GM21526 (cell line): ENCODE results near the gene NOTCH1.
A peak's percentile ranks its signal among the peaks of the same experiment; 100 is the strongest.

Experiments used
- ATAC-seq: cut with Tn5 transposase; IDR thresholded peaks from one replicate; pipeline ENCODE4 v1.9.1; 2021; ENCODE audit warnings: moderate library complexity; ENCODE audit not compliant: unreplicated experiment, low FRiP score

Gene NOTCH1

DNA sequence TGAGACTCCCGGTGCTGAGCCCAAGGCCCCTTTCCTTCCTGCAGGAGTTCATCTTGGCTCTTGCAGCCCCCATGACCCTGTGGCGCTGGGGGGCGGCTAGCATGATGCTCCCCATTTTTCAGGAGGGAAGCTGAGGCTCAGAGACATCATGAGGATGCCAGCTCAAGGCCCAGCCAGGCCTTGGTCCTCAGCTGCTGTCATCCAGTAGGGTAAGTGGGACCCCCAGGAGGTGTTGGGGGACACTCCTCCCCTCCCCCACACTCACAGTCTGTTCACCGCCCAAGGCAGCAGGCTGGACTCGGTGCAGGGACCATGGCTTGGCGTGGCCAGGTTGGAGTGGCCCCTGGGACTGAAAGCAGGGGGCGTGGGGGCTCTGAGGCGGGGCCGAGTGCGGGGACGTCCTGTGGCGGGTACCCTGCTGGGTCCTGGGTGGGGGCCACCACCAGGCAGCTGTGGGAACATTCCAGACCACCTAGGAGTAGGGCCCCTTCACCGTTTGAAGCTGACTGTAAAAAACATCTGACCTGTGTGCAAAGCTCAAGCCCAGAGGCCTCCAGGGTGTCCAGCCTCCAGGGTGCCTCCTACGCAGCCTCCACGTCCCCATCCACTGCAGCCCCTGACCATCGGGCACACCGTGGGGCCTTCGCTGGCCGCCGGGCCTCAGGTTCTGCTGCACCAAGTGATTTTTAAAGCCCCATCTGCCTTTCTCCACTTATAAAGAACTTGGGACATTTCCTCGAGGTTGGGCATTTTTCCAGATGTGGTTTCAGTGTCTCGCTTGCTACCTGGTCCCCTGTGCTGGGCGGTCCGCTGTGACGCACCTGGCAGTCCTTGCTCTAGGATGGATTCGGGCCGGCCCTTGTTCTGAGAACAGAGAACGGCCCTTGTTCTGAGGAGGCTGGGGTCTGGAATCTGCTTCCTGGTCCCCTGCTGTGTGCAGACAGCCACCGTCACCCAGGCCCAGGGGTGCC is 3.4 kb upstream of the NOTCH1 start:
- ATAC-seq, result no peak

DNA sequence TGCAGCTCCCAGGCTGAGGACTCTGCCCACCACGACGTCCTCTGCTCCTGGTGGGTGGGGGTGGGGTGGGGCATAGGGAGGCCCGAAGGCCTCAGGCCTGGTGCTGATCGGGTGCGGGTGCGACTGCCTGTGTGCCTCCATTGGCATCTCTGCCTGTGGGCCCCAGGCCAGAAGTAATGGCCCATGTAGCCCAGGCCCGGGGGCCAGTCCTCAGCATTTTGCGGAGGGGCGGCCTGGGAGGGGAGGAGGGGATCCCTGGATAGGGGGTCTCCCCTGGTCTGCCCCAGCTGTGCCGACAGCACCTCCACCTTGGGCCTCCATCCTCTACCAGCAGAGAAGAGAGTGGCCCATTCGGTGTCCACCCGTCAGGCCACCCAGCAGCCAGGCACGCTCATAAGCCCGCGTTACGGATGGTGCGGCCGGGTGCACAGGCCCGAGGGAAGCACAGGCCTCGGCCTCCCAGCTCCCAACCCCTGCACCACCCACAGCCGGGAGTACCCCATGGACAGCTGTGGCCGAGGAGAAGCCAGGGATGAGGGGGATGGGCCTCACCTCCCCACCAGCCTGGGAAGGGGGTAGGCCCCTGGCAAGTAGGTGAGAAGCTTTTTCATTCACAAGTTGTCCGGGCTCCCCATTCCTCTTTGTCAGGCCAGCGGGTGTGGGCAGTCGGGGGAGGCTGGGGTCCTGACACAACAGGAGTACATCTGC is 1.8 kb upstream of the NOTCH1 start:
- ATAC-seq, result no peak

DNA sequence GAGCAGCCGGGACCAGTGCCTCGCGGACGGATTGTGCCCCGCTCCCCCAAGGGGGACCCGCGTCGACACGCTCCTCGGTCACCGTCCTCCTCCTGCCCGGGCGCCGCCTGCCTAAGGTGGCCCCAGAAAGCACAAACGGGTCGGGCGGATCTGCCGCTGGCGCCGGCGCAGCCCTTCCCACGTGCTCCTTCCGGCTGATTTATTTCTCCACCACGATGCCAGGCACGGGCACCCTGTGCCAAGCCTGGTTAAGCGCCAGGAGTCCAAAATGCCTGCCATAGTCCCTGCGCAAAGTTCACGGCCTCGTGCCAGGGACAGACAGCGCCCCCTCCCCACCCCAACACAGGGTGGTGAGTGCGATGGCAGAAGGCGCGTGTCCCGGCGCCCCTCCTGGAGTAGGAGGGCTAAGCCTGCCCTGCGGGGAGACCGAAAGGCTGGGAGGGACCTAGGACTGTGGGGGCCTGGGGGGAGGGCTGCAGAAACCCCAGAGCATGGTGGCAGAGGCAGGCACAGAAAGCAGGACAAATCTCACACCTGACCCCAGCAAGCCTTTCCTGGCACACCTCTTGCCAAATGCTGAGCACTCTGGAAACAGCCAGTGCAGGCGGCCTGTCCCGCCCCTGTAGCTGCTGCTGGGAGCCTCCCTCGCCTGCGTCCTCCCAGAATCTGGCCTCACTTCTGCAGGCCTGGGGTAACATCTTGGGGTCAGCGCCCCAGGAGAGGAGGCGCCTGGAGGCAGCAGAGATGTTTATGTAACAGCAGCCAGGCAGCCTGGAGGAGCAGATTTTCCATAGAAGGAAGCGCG is 1.1 kb upstream of the NOTCH1 start:
- peak; percentile 8 for ATAC-seq

- no peak for ATAC-seq
Observed at GRCh38 chr9:136545692-136545964, 220 bp downstream of the NOTCH1 start.

DNA sequence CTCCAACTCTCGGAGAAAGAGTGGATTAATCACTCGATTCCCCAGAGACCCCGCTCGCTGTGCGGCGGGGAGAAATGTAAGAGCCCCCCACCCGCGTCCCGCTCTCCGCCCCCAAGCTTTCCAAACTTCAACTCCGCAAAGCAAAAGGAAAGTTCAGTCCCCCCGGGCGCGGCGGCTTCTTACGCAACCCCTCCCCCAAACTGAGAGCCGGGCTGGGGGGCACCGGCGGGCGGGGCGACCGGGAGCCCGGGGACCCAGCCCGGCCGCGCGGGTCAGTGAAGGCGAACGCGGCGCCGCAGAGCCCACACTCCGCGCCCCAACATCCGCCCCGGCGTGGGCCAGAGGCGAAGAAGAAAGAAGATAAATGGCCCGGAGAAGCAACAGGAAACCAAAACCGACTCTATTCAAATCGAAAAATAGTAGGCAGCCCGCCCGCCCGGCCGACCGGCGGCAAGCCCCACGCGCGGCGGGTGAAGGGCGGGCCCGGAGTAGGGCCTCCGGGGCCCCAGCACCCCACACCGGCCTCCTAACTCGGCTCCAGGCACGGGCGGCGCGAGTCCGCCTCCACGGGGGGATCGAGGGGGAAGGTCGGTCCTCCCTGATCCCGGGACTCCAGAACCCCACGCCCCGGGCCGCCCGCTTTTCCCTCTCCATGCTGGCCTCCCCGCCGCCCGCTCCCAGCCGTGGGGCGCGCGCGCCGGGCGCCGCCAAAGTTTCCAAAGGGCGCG is 720 bp downstream of the NOTCH1 start:
- peak; percentile 11 for ATAC-seq

GRCh38 chr9:136544548-136544963 is 1.3 kb downstream of the NOTCH1 start:
- no peak for ATAC-seq

- no peak for ATAC-seq
Observed at GRCh38 chr9:136543830-136544547, 1.9 kb downstream of the NOTCH1 start.

- no peak for ATAC-seq
Observed at GRCh38 chr9:136543280-136543679, 2.6 kb downstream of the NOTCH1 start.

DNA sequence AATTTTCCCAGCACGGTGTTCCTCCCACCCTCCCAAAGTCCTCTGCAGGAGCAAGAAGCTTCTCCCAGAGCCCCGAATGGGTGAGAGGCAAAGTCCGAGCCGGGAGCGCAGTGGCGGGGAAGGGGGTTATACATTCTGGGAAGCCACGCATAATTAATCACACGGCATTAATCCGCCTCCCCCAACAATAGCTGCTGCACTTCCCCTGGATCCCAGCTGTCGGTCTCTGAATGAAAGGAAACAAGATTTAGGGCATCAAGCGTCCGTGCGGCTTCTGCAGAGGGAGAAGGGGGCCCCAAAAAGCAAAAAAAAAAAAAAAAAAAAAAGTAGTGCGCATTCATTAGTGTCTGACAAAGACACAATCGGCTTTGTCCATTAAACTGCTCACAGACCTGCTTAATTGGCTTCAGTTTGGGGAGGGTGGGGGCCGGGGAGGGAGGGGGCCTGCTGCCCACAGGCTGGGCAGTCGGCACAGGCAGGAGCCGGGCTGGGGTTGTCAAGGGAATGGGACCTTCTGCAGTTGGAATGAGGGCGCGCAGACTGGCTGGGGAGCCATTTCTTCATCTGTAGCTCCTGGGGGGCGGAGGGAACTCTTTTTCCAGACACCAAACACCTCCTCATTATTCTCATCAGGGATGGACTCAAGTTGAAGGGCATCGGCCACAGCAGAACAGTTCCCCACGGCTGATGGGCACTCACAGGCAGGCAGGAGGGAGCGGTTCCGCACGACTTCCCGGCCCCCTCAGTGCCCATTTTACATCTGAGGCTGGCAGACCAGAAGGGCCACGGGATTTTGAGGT is 3.4 kb downstream of the NOTCH1 start:
- ATAC-seq, result no peak

GRCh38 chr9:136541709-136542108 is 4.1 kb downstream of the NOTCH1 start:
- no peak for ATAC-seq

GRCh38 chr9:136541179-136541578 is 4.7 kb downstream of the NOTCH1 start:
- no peak for ATAC-seq

DNA sequence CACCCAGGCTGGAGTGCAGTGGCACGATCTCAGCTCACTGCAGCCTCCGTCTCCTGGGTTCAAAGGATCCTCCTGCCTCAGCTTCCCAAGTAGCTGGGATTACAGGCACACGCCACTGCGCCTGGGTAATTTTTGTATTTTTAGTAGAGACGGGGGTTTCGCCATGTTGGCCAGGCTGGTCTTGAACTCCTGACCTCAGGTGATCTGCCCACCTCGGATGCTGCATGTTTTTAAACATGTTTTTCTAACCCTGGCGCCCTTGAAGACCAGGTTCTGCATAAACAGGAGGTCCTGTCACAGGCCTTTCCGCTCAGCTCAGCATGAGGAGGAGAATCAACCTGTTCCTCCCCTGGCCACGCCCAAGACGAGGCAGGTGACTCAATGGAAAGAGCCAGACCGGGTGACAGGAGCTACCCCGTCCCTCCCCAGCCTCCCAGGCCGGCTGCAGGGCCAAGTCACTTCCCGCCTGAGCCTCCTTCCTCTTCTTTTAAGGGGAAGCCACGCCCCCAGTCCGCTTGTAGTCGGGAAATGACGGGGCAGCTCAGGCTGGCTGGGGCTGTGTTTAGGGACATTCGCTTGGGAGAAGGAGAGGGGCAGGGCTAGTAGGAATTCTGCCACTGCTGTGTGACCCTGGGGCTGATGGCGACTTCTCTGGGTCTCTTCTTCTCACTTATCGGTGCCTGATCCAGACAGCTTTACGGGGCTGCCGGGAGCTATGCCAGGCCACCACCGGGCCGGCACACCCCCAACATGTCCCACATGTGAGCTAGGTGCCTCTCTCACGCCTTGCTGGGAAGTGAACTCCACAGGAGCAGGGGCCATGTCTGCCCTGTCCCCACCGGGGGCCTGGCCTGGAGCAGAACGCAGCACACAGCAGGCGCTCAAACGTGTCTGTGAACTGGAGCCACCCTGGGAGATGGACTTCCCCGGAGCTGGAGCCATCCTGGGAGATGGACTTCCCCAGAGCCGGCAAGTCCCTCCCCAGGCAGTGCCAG is 6.1 kb downstream of the NOTCH1 start:
- ATAC-seq, result no peak

- no peak for ATAC-seq
Observed at GRCh38 chr9:136538599-136539426, 7.0 kb downstream of the NOTCH1 start.

- ATAC-seq, result no peak
Observed at GRCh38 chr9:136537896-136538598, 7.8 kb downstream of the NOTCH1 start.

- ATAC-seq, result no peak
Observed at GRCh38 chr9:136537411-136537810, 8.4 kb downstream of the NOTCH1 start.

GRCh38 chr9:136536721-136537241 is 9.1 kb downstream of the NOTCH1 start:
- ATAC-seq, result no peak
